G401 (cell line): ENCODE measurements around the gene CPB2. TPM values are rescaled to one million over a fixed set of nuclear protein-coding genes. Genes with fewer than 3 reads are reported as not detected.

Source experiments
- DNase-seq: peaks from one replicate; pipeline ENCODE4 v3.0.0-alpha.2; 2015; ENCODE audit warnings: low spot score
- in situ Hi-C: cut with HindIII; loops from 2 replicates; pipeline ENCODE4 v1.10.0; 2016; ENCODE audit warnings: low sequenced_read_pairs, mixed read lengths
- total RNA-seq: library from RNA; depleted of rRNA; stranded (reverse); fragments of >200 nt; shearing (Covaris generic); gene quantifications from 2 replicates; pipeline ENCODE4 v1.2.3, GENCODE V29; 2014

The CPB2 gene
- total RNA-seq, 1 experiment from 2014 or later, result not detected

GRCh38 chr13:46058268-46058667 lies 46.6 kb downstream of the CPB2 start:
- in situ Hi-C loops, result no loop called here

DNA sequence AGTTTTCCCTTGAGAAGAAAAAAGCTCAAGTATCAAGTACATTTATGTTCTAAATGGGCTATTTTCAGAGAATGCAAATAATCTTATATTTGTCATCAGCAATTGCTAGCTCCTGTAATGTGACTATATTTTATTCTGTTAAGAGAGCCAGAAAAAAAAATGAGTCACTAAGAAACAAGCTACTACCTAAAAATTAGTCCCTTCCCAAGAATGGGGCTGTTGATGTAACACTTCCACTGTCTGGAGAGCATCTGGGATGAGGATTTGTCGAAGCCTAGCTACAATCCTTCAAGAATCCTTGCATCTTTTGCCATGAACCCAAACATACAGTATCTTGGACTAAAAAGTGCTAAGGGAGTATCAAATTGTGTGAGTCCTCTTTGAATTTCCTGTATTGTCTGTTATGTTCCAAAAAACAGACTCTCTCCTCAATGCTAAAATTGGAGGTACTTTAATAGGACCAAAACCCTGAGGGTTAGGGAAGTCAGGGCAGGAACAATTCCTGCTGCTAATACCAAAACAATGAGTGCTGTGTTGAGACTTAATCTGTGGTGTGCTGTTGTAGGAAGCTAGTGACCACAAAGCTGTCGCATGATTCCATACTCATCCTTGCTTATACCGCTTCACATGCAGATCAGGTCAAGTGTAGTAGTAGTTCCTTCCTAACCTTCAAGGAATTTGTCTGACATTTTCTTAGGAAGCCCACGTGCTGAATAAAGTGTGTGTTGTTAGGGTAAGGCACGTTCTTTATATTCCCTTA lies 47.4 kb downstream of the CPB2 start:
- in situ Hi-C loops, result no loop called here
- DNase-seq, result no peak

More at GRCh38 chr13:46058268-46058667, 46.6 kb downstream of the CPB2 start:
- no peak for DNase-seq

- peak; percentile 16 for DNase-seq
Measured at GRCh38 chr13:46053162-46054012, 51.4 kb downstream of the CPB2 start.

DNA sequence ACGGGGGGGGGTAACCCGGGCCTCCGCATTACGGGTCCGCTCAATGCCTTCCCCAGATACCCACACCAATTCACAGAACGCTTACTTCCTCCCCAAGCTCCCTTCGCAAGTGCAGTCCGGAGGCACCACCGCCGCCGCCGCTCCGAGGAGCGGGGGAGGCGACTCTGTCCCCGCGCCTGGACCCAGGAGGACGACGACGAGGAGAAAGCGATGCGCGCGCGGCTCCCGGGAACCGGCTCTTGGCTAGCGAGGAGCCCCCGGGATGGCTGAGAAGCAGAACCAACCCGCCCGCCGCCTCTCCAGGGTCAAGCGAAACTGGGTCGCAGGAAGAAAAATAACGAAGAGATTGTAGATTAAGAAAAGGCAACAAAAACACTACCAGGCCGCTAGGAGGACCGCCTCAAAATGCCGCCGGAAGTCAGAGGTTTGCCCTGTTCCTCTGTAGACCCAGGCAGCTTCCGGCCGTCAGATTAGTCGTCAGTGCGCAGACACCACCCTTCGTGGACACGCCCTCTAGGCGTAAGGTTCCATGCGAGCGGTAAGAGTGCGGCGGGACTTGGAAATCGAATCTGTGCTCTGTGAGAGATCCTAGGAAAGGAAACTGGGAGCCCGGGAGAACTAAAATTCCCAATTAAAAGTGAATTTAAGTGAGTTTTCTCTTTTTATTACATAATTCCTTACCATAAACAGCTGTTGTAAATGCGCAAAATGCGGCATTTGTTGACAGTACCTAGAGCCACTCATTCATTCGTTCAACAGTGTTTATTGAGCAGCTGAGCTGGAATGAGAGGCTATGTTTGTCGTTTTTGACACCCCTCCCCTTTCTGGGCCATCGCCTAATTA lies 52.3 kb downstream of the CPB2 start, which contains the start of gene ZC3H13:
ZC3H13 (minus strand) TSS at position 428 of the 843 bp plus-strand sequence. CDS start 7,239 bp downstream, outside the sequence.
- in situ Hi-C loops, result no loop called here
- DNase-seq, result peak; percentile 97

More at GRCh38 chr13:46053162-46054012, 51.4 kb downstream of the CPB2 start:
- in situ Hi-C loops, result no loop called here

- in situ Hi-C loops, result no loop called here
Measured at GRCh38 chr13:46051968-46052318, 52.9 kb downstream of the CPB2 start.

GRCh38 chr13:46050771-46051170 lies 54.1 kb downstream of the CPB2 start:
- no peak for DNase-seq
- in situ Hi-C loops, result no loop called here

More at GRCh38 chr13:46051968-46052318, 52.9 kb downstream of the CPB2 start:
- no peak for DNase-seq

DNA sequence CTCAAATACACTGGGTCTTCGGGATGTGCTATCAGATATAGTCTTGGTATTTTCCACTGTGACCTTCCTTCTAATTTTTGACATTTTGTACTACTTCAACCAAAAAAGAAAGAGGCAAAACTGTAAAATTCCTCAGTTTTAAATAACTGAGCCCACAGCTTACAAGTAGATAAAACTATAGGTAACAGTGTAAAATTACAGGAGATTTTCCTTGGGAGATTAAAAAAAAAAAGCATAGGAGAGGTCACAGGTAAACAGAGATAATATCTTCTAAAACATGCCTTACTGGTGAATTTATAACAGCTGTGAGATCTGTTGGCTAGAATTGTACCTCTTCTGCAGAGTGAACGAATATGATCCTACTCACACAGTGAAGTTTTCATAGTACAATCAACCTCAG lies 59.4 kb downstream of the CPB2 start:
- DNase-seq, result no peak
- in situ Hi-C loops, result no loop called here

- in situ Hi-C loops, result no loop called here
- no peak for DNase-seq
Measured at GRCh38 chr13:46043647-46044046, 61.2 kb downstream of the CPB2 start.

DNA sequence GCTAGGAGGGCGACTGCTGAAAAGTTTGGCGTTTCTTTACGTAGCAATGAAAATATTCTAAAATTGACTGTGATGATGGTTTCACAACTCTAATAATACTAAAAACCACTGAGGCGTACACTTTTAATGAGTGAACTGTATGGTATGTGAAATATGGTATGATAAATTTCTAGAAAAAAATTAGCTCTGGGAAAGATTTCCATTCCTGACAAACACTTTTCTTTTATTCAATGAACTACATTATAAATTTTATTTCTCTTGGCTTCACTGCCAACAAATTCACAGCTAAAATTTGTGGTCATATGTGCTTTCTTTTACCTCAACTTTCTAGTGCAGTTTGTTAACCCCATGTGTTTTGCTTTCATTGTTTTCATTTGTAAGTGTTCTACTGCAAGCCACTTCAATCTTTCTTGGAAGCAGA lies 63.4 kb downstream of the CPB2 start:
- in situ Hi-C loops, result no loop called here
- DNase-seq, result no peak

- DNase-seq, result no peak
- in situ Hi-C loops, result no loop called here
Measured at GRCh38 chr13:46040763-46041162, 64.1 kb downstream of the CPB2 start.

DNA sequence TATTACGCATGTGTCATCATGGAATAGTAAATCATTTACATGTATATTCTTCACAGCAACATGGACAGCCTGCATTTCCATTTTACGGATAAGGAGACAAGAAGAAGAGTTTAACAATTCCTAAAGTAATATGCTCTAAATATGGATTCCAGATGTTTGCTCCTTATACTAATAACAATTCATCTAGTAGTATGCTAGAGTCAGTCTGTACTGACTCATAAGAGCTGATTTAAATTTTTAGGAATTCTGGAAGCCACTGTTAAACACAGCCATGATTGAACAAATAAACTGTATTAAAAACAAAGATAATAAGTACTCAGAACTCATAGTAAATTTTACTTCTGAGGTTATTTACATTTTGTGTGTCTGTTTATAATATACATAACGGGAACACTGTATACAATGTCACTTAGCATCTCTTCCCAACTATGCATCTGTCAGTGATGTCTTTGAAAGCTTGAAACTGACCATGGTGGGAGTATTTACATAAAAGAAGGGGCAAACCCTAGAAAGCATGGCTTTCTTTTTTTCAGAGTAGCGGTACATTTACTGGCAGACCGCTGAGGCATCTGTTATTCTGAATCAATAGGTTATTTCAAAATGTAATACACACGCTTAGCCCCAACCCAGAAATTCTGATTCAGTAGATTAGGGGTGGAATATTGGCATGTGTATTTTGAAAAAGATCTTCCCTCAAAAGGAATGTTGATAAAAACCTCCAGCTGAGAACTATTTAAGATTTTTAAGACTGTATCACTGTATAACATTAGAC lies 65.2 kb downstream of the CPB2 start:
- DNase-seq, result no peak
- in situ Hi-C loops, result no loop called here

DNA sequence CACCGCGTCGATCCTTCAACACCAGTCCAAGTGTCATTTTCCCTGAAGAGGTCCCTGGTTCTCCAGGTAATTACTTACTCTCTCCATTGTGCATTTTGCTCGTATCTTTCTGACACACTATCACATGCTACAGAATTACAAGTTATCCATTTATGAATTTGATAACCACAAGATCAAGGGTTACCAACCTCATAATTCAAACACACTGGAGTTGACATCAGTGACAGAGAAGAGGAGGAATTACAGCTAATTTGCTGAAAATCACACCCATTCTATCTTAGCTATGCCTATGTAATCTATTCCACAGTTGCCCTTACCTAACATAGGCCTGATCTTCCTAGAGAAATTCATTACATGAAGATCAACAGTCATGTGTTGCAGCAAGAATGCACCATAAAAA lies 66.5 kb downstream of the CPB2 start:
- no peak for DNase-seq
- in situ Hi-C loops, result no loop called here

- DNase-seq, result no peak
- in situ Hi-C loops, result no loop called here
Measured at GRCh38 chr13:46035066-46035465, 69.8 kb downstream of the CPB2 start.

GRCh38 chr13:46032341-46032740 lies 72.5 kb downstream of the CPB2 start:
- in situ Hi-C loops, result no loop called here
- DNase-seq, result no peak

DNA sequence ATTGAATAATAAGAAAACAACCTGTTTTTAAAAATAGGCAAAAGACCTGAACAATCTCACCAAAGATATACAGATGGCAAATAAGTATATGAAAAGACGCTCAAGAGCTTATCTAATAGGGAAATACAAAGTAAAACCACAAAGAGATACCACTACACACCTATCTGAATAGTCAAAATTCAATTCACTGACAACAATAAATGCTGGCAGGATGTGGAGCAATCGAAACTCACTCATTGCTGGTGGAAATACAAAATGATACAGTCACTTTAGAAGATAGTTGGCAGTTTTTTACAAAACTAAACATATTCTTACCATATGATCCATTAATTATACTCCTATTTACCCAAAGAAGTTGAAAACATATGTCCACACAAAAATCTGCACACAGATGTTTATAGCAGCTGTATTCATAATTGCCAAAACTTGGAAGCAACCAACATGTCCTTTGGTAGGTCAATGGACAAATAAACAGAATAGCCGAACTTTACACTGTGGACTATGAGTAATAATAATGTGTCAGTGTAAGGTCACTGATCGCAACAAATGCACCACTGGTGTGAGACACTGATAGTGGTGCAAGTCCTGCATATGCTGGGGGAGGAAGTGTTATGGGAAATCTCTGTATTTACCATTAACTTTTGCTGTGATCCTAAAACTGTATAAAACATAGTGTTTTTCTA lies 73.1 kb downstream of the CPB2 start:
- DNase-seq, result no peak
- in situ Hi-C loops, result no loop called here

DNA sequence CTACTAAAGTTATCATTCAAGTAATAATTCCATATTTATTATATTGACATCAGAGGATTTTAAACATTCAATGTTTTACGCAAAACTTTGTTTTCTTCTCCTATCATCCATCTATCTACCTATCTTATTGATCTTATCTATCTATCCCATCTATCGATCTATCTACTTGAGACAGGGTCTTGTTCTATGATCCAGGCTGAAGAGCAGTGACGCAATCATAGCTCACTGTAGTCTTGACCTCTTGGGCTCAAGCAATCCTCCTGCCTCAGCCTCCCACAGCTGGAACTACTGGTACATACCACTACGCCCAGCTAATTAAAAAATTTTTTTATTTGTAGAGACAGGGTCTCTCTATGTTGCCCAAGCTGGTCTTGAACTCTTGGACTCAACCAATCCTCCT lies 79.7 kb downstream of the CPB2 start:
- in situ Hi-C loops, result no loop called here
- no peak for DNase-seq

GRCh38 chr13:46022481-46022880 lies 82.4 kb downstream of the CPB2 start:
- in situ Hi-C loops, result no loop called here
- DNase-seq, result no peak

GRCh38 chr13:46016216-46016615 lies 88.6 kb downstream of the CPB2 start:
- in situ Hi-C loops, result no loop called here

More at GRCh38 chr13:46016216-46016615, 88.6 kb downstream of the CPB2 start:
- no peak for DNase-seq
